GM12874 (cell line): ENCODE results near the gene INPP5K.
A peak's percentile ranks its signal among the peaks of the same experiment; 100 is the strongest.

Experiments
- CTCF ChIP-seq: IDR thresholded peaks from 2 replicates; pipeline ENCODE4 v1.5.1; 2011; ENCODE audit warnings: low read depth, mild to moderate bottlenecking, control low read depth, low read length, moderate library complexity; ENCODE audit not compliant: insufficient read depth

The INPP5K gene

GRCh38 chr17:1461198-1461944 lies 55.0 kb downstream of the INPP5K start:
- TF ChIP-seq CTCF, result no peak

GRCh38 chr17:1460233-1460632 lies 56.2 kb downstream of the INPP5K start:
- no peak for TF ChIP-seq CTCF

GRCh38 chr17:1455797-1456599 lies 60.4 kb downstream of the INPP5K start, which contains the start of gene CRK:
TSS of gene CRK (minus strand) at chr17:1456232. CDS start at chr17:1456117, 115 bp downstream.
- TF ChIP-seq CTCF, result no peak

GRCh38 chr17:1455291-1455796 lies 61.1 kb downstream of the INPP5K start:
- peak; percentile 62 for TF ChIP-seq CTCF

DNA sequence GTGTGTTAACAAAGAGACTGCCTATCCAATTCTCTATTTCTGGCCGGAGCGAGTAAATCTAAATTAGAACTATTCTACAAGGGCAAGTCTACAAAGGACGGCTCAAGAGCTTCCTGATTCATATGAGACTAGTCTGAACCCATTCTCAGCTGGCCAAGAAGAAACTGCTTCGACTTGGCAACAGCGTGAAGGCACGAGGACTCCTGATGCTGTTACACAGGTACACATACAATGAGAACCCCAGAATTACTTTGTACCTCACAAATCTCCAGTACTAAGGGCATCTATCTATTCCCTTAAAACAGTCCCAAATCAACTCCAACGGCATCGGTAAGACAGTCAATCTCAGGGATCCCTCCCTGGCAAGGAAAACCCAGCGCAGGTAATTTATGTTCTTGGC lies 61.9 kb downstream of the INPP5K start:
- TF ChIP-seq CTCF, result no peak

DNA sequence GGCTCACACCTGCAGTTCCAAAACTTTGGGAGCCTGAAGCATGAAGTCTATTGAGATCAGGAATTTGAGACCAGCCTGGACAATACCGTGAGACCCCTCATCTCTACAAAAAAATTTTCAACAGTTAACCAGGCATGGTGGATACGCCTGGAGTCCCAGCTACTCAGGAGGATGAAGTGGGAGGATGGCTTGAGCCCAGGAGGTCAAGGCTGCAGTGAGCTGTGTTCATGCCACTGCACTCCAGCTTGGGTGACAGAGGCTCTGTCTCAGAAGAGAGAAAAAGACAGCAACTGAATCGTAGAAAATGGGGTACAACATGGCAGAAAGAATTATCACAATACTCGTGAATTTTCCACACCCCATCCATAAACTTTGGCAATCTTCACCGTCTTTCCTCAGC lies 63.6 kb downstream of the INPP5K start:
- no peak for TF ChIP-seq CTCF

DNA sequence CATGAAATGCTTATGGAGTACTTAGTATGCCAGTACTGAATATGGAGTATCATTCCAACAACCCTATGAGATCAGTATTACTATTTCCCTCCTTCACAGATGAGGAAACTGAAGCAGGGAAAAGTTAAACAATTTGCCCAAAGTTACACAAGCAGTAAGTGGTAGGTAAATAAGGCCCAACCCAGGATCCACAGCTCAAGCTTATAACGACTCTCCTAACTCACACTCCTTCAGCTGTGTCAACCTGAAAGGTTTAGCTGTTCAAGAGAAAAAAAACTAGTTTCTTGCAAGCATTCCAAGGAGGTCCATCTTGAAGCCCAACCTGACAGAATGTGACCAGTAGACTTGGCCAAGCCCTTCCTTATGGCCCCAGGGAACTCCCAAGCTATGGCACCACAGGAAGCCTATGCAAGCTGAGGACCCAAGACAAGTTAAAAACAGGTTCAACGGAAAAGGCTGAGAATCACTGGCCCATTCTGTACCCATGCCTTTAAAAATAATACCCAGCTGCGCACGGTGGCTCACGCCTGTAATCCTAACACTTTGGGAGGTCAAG lies 66.9 kb downstream of the INPP5K start:
- no peak for TF ChIP-seq CTCF
